Upper lobe of left lung (tissue), 6 donors: Measurements from ENCODE around the gene DLGAP1. TPM values are rescaled to one million over a fixed set of nuclear protein-coding genes. Genes with fewer than 3 reads are reported as not detected.

ENCODE experiments used
- ATAC-seq, 2 donors: fragments of 200-7000 bp; cut with Tn5 transposase; one replicate each; pipeline ENCODE4 v1.9.1; 2022; ENCODE audit warnings: mild to moderate bottlenecking in 2 of 2, moderate library complexity in 2 of 2; ENCODE audit not compliant: low FRiP score in 2 of 2
- DNase-seq, 2 donors: peaks; one replicate each; pipeline ENCODE4 v3.0.0-alpha.2; 2019 to 2020
- H3K27ac ChIP-seq, 4 donors: fragments of 200-600 bp; sonication (generic); one replicate each; pipeline ENCODE4 v1.5.1; 2016 to 2019
- H3K27me3 ChIP-seq, 4 donors: fragments of 200-600 bp; sonication (generic); one replicate each; pipeline ENCODE4 v1.5.1; 2017 to 2019
- H3K36me3 ChIP-seq, 4 donors: fragments of 200-600 bp; sonication (generic); one replicate each; pipeline ENCODE4 v1.5.1; 2016 to 2019
- H3K4me1 ChIP-seq, 4 donors: fragments of 200-600 bp; sonication (generic); one replicate each; pipeline ENCODE4 v1.5.1; 2018 to 2019
- H3K4me3 ChIP-seq, 4 donors: fragments of 200-600 bp; sonication (generic); one replicate each; pipeline ENCODE4 v1.5.1; 2017 to 2019; ENCODE audit warnings: mild to moderate bottlenecking in 2 of 4, moderate library complexity in 1 of 4
- H3K9me3 ChIP-seq, 4 donors: fragments of 200-600 bp; sonication (generic); one replicate each; pipeline ENCODE4 v1.5.1; 2018 to 2019
- EP300 ChIP-seq, 4 donors: sonication (generic); formaldehyde crosslinking; IDR thresholded peaks; one replicate each; pipeline ENCODE4 v1.5.1; 2017; ENCODE audit warnings: antibody characterized with exemption in 4 of 4, control low read depth in 2 of 4
- POLR2A ChIP-seq, 4 donors: fragments of 450-650 bp; IDR thresholded peaks; one replicate each; pipeline ENCODE4 v1.5.1; 2016 to 2017; ENCODE audit warnings: antibody characterized with exemption in 4 of 4, mild to moderate bottlenecking in 2 of 4
- POLR2AphosphoS5 ChIP-seq, 2 donors: sonication (generic); formaldehyde crosslinking; IDR thresholded peaks; one replicate each; pipeline ENCODE4 v1.5.1; 2017; ENCODE audit warnings: antibody characterized with exemption in 2 of 2
- WGBS, 2 donors: methylation state at CpG; one replicate each; pipeline ENCODE4 v1.1.5; 2017 to 2018; 5-methylcytosine and 5-hydroxymethylcytosine counted together
- total RNA-seq, 6 donors: library from RNA; depleted of rRNA in 4 of 6; stranded (reverse); fragments of >200 nt in 4 of 6; gene quantifications; one replicate each; pipeline versions ENCODE4 v1.1.0 to v1.2.1, GENCODE V29; 2016 to 2021
- TF ChIP-seq, protein P1 (sequence below), 6 experiments: fragments of 450-650 bp in 4 of 6; fragments of 200-600 bp in 2 of 6; sonication (generic) in 2 of 6; IDR thresholded peaks; one replicate each; pipeline ENCODE4 v1.5.1; 2016 to 2019; ENCODE audit warnings: antibody characterized with exemption in 6 of 6
- donor health status: DM: no; HTN: no; CAD: no; lungs with moderate emphysema.
- donor health status: DM: no; HTN: yes; CAD: no; lungs with severe emphysema.

The DLGAP1 gene
- total RNA-seq, 6 donors from 2014 or later: 2.1 to 4.6 (median 3.6) TPM

DNA sequence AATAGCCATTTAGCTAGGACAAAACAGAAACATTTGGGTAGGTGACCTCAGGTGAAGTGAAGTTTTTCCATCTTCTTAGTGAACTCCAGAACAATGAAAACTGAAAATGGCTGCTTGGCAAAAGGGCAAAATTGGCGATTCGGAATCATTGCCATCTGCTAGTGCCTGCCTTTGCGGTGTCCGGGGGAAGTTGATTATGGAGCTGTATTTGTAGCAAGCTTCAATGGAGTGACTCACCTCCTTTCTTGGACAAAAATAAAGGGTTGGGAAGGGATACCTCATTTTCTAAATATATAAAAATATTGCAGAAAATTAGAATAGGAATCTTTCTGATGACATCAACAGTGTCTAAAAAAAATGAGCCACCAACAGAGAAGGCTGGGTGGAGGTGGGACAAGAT is 544.6 kb downstream of the DLGAP1 start:
- Histone ChIP-seq H3K4me3 (no peak overlapping the region), H3K9me3 (no peaks in the 10 kb centered on the region), H3K4me1 (no peaks in the 10 kb centered on the region), H3K36me3 (no peaks in the 10 kb centered on the region), H3K27ac (no peak overlapping the region), H3K27me3 (no peaks in the 10 kb centered on the region)
- ATAC-seq (peak in 1 of 2 donors; percentile 26), DNase-seq (no peak)
- WGBS, 2 donors: 89 to 98% methylated on average over 4 of the region's 4 CpGs
- TF ChIP-seq EP300 (IDR thresholded peaks at IDR 0.05): no peak
- TF ChIP-seq, protein P1, sequence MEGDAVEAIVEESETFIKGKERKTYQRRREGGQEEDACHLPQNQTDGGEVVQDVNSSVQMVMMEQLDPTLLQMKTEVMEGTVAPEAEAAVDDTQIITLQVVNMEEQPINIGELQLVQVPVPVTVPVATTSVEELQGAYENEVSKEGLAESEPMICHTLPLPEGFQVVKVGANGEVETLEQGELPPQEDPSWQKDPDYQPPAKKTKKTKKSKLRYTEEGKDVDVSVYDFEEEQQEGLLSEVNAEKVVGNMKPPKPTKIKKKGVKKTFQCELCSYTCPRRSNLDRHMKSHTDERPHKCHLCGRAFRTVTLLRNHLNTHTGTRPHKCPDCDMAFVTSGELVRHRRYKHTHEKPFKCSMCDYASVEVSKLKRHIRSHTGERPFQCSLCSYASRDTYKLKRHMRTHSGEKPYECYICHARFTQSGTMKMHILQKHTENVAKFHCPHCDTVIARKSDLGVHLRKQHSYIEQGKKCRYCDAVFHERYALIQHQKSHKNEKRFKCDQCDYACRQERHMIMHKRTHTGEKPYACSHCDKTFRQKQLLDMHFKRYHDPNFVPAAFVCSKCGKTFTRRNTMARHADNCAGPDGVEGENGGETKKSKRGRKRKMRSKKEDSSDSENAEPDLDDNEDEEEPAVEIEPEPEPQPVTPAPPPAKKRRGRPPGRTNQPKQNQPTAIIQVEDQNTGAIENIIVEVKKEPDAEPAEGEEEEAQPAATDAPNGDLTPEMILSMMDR (IDR thresholded peaks at IDR 0.05): no peak
- TF ChIP-seq POLR2A (IDR thresholded peaks at IDR 0.05): no peak

- Histone ChIP-seq H3K36me3 (no peaks in the 10 kb centered on the region), H3K9me3 (no peaks in the 10 kb centered on the region), H3K27ac (no peak overlapping the region), H3K4me3 (no peak overlapping the region), H3K27me3 (no peaks in the 10 kb centered on the region), H3K4me1 (no peaks in the 10 kb centered on the region)
- TF ChIP-seq EP300 (IDR thresholded peaks at IDR 0.05): no peak
- TF ChIP-seq, protein P1 (IDR thresholded peaks at IDR 0.05): no peak
- TF ChIP-seq POLR2A (IDR thresholded peaks at IDR 0.05): no peak
- TF ChIP-seq POLR2AphosphoS5 (IDR thresholded peaks at IDR 0.05): no peak
- ATAC-seq: no peak
- DNase-seq: no peak
These were observed 547.2 kb downstream of the DLGAP1 start for GRCh38 chr18:3907955-3908354.

DNA sequence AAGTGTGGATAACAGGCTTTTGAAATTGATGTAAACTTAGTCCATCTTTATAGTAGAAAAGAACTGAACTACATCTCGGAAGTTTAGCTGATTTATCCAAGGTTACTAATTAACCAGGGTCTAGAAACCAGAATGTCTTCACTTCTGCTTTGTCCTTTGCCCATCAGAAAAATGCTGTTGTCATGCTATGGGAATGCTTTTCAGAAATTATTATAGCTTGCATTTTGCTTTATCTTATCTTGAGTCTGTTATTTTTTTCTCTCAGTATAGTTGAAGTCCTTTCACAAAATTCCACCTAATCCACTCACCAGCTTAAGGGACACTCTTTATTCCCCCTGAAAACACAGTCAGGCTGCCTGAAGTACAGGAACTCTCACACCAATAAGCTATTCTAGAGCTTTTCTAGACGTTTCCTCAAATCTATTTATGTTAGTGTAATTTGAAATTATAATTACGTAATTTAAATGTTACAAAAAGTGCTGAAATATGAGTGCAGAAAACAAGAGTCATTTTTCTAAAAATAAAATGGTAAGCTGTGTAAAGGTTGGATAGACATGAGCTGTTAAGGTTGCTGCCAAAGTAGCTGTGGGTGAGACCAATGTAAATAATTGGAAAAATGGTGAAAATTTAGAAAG is 548.9 kb downstream of the DLGAP1 start:
- Histone ChIP-seq H3K4me1 (no peaks in the 10 kb centered on the region), H3K27me3 (no peaks in the 10 kb centered on the region), H3K9me3 (no peaks in the 10 kb centered on the region), H3K27ac (no peak overlapping the region), H3K36me3 (no peaks in the 10 kb centered on the region), H3K4me3 (no peak overlapping the region)
- TF ChIP-seq POLR2A (IDR thresholded peaks at IDR 0.05) (no peak), EP300 (IDR thresholded peaks at IDR 0.05) (no peak), POLR2AphosphoS5 (IDR thresholded peaks at IDR 0.05) (no peak)
- TF ChIP-seq, protein P1 (IDR thresholded peaks at IDR 0.05): no peak
- 47 to 59% methylated on average over 3 of the region's 3 CpGs for WGBS, 2 donors
- ATAC-seq (no peak), DNase-seq (no peak)

GRCh38 chr18:3903337-3903736 is 551.8 kb downstream of the DLGAP1 start:
- Histone ChIP-seq H3K4me3 (no peak overlapping the region), H3K36me3 (no peaks in the 10 kb centered on the region), H3K27ac (no peak overlapping the region), H3K4me1 (no peaks in the 10 kb centered on the region), H3K9me3 (no peaks in the 10 kb centered on the region), H3K27me3 (no peaks in the 10 kb centered on the region)
- WGBS, 2 donors: 85 to 86% methylated on average over 2 of the region's 2 CpGs
- no peak for TF ChIP-seq POLR2AphosphoS5 (IDR thresholded peaks at IDR 0.05)
- TF ChIP-seq POLR2A (IDR thresholded peaks at IDR 0.05): no peak
- TF ChIP-seq, protein P1 (IDR thresholded peaks at IDR 0.05): no peak
- no peak for TF ChIP-seq EP300 (IDR thresholded peaks at IDR 0.05)
- DNase-seq: no peak
- no peak for ATAC-seq

GRCh38 chr18:3902676-3903075 is 552.4 kb downstream of the DLGAP1 start:
- ATAC-seq (no peak), DNase-seq (no peak)
- Histone ChIP-seq H3K27me3 (no peaks in the 10 kb centered on the region), H3K36me3 (no peaks in the 10 kb centered on the region), H3K27ac (no peak overlapping the region), H3K9me3 (no peaks in the 10 kb centered on the region), H3K4me1 (no peaks in the 10 kb centered on the region), H3K4me3 (no peak overlapping the region)
- 85 to 87% methylated on average over 2 of the region's 2 CpGs for WGBS, 2 donors
- TF ChIP-seq, protein P1 (IDR thresholded peaks at IDR 0.05): no peak
- TF ChIP-seq POLR2A (IDR thresholded peaks at IDR 0.05) (no peak), POLR2AphosphoS5 (IDR thresholded peaks at IDR 0.05) (no peak), EP300 (IDR thresholded peaks at IDR 0.05) (no peak)
